PFSK-1 (cell line): Measurements from ENCODE around the gene EXOC4.

ENCODE experiments used
- FOXP2 ChIP-seq: optimal IDR thresholded peaks from 2 replicates; pipeline ENCODE3; 2011; ENCODE audit warnings: borderline replicate concordance, control low read depth, inconsistent platforms; ENCODE audit not compliant: insufficient read depth; ENCODE audit errors: extremely low read length, extremely low read depth
- POLR2AphosphoS5 ChIP-seq: IDR thresholded peaks from 2 replicates; pipeline ENCODE4 v1.6.1; 2012; ENCODE audit warnings: low read depth, mild to moderate bottlenecking, control low read depth, low read length, moderate library complexity
- REST ChIP-seq, 2 experiments: IDR thresholded peaks; 2 replicates each; pipeline versions ENCODE4 v1.6.1 to v1.8.0; 2011 to 2012; ENCODE audit warnings: low read depth in 2 of 2, low read length in 2 of 2, control low read depth in 1 of 2, inconsistent platforms in 1 of 2, mild to moderate bottlenecking in 1 of 2, moderate library complexity in 1 of 2; ENCODE audit not compliant: insufficient read depth in 1 of 2
- SIN3A ChIP-seq: IDR thresholded peaks from 2 replicates; pipeline ENCODE4 v1.6.1; 2012; ENCODE audit warnings: mild to moderate bottlenecking, low read length, moderate library complexity, borderline replicate concordance; ENCODE audit not compliant: insufficient read depth
- TAF1 ChIP-seq: IDR thresholded peaks from 2 replicates; pipeline ENCODE4 v1.6.1; 2012; ENCODE audit warnings: low read length, control low read depth, borderline replicate concordance; ENCODE audit not compliant: insufficient read depth

EXOC4 gene

GRCh38 chr7:133572087-133572486, 319.2 kb downstream of the EXOC4 start:
- TF ChIP-seq FOXP2 = no peak
- no peak for TF ChIP-seq POLR2AphosphoS5

- TF ChIP-seq FOXP2 (no peak), POLR2AphosphoS5 (no peak), REST (IDR thresholded peaks at IDR 0.05; ENCODE audit: insufficient read depth in 1 of 2, low read depth in 2 of 2, low read length in 2 of 2) (no peak), TAF1 (no peak), SIN3A (no peak)
These were observed 320.0 kb downstream of the EXOC4 start for GRCh38 chr7:133572843-133573242.

- TF ChIP-seq POLR2AphosphoS5 (no peak), REST (IDR thresholded peaks at IDR 0.05; ENCODE audit: insufficient read depth in 1 of 2, low read depth in 2 of 2, low read length in 2 of 2) (no peak), FOXP2 (no peak), TAF1 (no peak), SIN3A (no peak)
These were observed 320.8 kb downstream of the EXOC4 start for GRCh38 chr7:133573554-133574265.

GRCh38 chr7:133575726-133576440, 323.0 kb downstream of the EXOC4 start:
- TF ChIP-seq TAF1 (no peak), SIN3A (no peak), REST (IDR thresholded peaks at IDR 0.05; ENCODE audit: insufficient read depth in 1 of 2, low read depth in 2 of 2, low read length in 2 of 2) (no peak), FOXP2 (no peak), POLR2AphosphoS5 (no peak)

- TF ChIP-seq SIN3A (no peak), REST (IDR thresholded peaks at IDR 0.05; ENCODE audit: insufficient read depth in 1 of 2, low read depth in 2 of 2, low read length in 2 of 2) (no peak), POLR2AphosphoS5 (no peak), TAF1 (no peak), FOXP2 (no peak)
These were observed 323.8 kb downstream of the EXOC4 start for GRCh38 chr7:133576612-133577168.
